Muscle of leg (tissue), 11 donors: Measurements from ENCODE around the gene PPM1M. TPM values are rescaled to one million over a fixed set of nuclear protein-coding genes. Genes with fewer than 3 reads are reported as not detected.
"Not testable (repeated sequence)": the region's sequence is repeated elsewhere in the genome, so short reads cannot be mapped to it uniquely, and the experiment has no call there.

Source experiments
- DNase-seq: peaks from one replicate; pipeline ENCODE4 v3.0.0; 2013
- H3K27ac ChIP-seq: one replicate; pipeline ENCODE4 v1.5.1; 2013; ENCODE audit warnings: mild to moderate bottlenecking, low read length, control low read depth
- H3K27me3 ChIP-seq: one replicate; pipeline ENCODE4 v1.6.1; 2013; ENCODE audit warnings: low read length; ENCODE audit not compliant: control insufficient read depth, insufficient read depth
- H3K36me3 ChIP-seq: one replicate; pipeline ENCODE4 v1.6.1; 2013; ENCODE audit warnings: low read length; ENCODE audit not compliant: control insufficient read depth, insufficient read depth
- H3K4me1 ChIP-seq: one replicate; pipeline ENCODE4 v1.6.1; 2013; ENCODE audit warnings: low read length; ENCODE audit not compliant: control insufficient read depth, insufficient read depth
- H3K4me3 ChIP-seq: one replicate; pipeline ENCODE4 v1.5.1; 2013; ENCODE audit warnings: low read length, control low read depth
- H3K9me3 ChIP-seq: replicated peaks from 2 replicates; pipeline ENCODE4 v1.6.1; 2013; ENCODE audit warnings: low read depth, low read length; ENCODE audit not compliant: control insufficient read depth
- WGBS: methylation state at CpG from one replicate; pipeline ENCODE4 v1.1.5; 2013; ENCODE audit warnings: missing lambda C conversion rate; ENCODE audit not compliant: insufficient coverage; 5-methylcytosine and 5-hydroxymethylcytosine counted together
- polyA plus RNA-seq, 8 donors: library from polyadenylated mRNA; unstranded; fragments of 120-200 nt; gene quantifications; one replicate each; pipeline versions ENCODE4 v1.2.1 to v1.2.3, GENCODE V29; 2013; ENCODE audit warnings: inconsistent platforms in 1 of 8, low replicate concordance in 1 of 8; ENCODE audit not compliant: insufficient read length in 8 of 8, insufficient read depth in 1 of 8
- total RNA-seq: library from RNA; stranded (reverse); fragments of 120-200 nt; gene quantifications from one replicate; pipeline ENCODE4 v1.2.4, GENCODE V29; 2013

Gene PPM1M
- total and polyA plus RNA-seq, 9 donors = 11.6 to 22.5 (median 17.7) TPM

DNA sequence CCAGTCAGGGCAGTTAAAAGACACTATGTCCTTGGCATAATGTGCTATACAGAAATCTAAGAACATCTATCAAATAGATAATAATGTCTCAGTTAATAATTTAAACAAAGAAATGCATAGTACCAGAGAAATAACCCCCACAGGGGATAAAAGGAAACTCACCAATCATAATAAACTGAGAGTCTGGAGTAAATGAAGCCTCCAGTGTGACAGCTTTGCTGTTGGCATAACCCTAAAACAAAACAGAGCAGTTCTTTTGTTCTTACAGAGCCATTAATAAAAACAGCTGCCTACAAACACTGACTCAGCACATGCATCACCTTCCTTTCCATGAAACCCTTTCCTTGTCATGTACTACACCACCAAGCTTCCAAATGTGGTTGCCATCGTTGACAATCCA, 13.5 kb downstream of the PPM1M start:
- no peak overlapping the region for H3K27ac ChIP-seq
- no peaks in the 10 kb centered on the region for H3K4me1 ChIP-seq
- H3K4me3 ChIP-seq = no peak overlapping the region
- H3K36me3 ChIP-seq = peaks cover 86% of the 10 kb centered on the region
- H3K9me3 ChIP-seq = no peaks in the 10 kb centered on the region
- no CpG with 5 or more reads among the region's 1 CpG for WGBS
- H3K27me3 ChIP-seq = no peaks in the 10 kb centered on the region
- DNase-seq = no peak

DNA sequence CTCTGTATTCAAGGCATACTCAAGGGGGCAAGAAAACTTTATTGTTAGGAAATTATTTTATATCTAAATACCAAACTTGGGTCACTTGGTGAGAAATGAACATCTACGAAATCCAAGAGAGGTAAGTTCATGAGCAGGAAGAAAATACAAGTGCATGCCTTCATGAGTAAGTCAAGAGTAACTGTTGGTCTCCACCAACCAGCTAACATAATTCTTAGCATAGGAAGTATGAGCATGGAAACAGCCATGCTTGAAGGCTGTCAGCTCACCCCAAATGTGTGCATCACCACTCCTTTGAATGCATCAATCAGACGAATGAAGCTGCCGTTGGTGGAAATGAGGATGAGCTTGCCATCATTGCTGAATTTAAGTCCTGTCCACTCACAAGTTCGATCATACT, 13.9 kb downstream of the PPM1M start:
- H3K27ac ChIP-seq = no peak overlapping the region
- H3K36me3 ChIP-seq = peaks cover 86% of the 10 kb centered on the region

DNA sequence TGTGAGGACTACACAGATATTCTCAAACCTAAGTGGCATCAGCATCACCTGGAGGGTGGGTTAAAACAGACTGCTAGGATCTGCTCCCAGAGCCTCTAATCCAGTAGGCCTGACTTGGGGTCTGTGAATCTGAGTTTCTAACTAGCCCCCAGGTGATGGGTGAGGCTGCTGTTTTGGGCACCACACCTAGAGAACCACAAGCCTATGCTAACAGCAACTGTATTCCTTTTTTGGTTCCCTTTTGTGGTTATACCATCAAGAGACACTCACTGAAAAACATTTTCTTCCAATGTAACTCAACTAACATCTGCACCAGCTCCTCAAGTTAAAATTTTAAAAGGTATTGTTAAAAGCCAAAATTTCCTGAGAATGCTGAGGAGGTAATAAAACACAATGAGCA, 16.9 kb downstream of the PPM1M start:
- Histone ChIP-seq H3K4me3 (no peak overlapping the region), H3K27ac (no peak overlapping the region), H3K4me1 (no peaks in the 10 kb centered on the region), H3K36me3 (peaks cover 78% of the 10 kb centered on the region), H3K27me3 (no peaks in the 10 kb centered on the region), H3K9me3 (no peaks in the 10 kb centered on the region)
- DNase-seq = no peak

More for the DNA sequence above, 13.9 kb downstream of the PPM1M start:
- no peaks in the 10 kb centered on the region for H3K27me3 ChIP-seq
- no peak overlapping the region for H3K4me3 ChIP-seq
- no peak for DNase-seq
- 100% methylated on average over 1 of the region's 4 CpGs for WGBS
- no peaks in the 10 kb centered on the region for H3K9me3 ChIP-seq
- no peaks in the 10 kb centered on the region for H3K4me1 ChIP-seq

DNA sequence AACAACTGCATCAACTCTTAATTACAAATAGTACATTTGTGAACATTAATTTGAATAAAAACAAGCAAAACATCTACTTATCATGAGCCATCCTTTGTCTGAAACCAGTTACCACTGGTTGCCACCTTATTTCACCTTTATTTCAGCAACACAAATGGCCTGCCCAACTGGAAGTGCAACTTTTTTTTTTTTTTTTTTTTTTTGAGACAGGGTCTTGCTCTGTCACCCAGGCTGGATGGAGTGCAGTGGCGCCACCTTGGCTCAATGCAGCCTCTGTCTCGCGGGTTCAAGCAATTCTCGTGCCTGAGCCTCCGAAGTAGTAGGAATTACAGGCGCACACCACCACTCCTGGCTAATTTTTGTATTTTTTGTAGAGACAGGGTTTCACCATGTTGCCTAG, 19.8 kb downstream of the PPM1M start:
- Histone ChIP-seq H3K36me3 (peaks cover 65% of the 10 kb centered on the region), H3K4me1 (no peaks in the 10 kb centered on the region), H3K27ac (no peak overlapping the region), H3K9me3 (no peaks in the 10 kb centered on the region), H3K4me3 (no peak overlapping the region), H3K27me3 (no peaks in the 10 kb centered on the region)
- whole genome bisulfite sequencing = 93% methylated on average over 3 of the region's 6 CpGs
- no peak for DNase-seq

DNA sequence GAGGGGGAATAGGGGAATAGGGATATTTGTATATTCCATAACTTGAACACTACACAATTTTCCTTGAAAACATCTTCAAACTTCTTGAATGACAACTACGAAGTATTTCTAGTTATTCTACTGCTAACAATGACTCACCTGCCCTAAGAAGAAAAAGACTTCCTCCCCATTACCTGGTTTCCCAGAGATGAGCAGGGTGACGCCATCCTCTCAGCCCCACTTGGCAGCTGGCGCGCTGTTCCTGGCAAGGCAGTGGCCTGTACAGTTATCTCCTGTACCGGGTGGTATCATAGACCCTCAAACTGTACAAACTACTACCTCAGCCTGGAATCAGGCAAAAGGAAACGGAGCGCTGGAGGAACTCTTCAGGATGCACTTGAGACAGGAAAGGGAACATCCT, 22.5 kb downstream of the PPM1M start:
- Histone ChIP-seq H3K4me1 (peaks cover 7% of the 10 kb centered on the region), H3K27ac (no peak overlapping the region), H3K36me3 (peaks cover 57% of the 10 kb centered on the region), H3K27me3 (no peaks in the 10 kb centered on the region), H3K4me3 (no peak overlapping the region), H3K9me3 (no peaks in the 10 kb centered on the region)
- no peak for DNase-seq
- WGBS = 92% methylated on average over 6 of the region's 7 CpGs

DNA sequence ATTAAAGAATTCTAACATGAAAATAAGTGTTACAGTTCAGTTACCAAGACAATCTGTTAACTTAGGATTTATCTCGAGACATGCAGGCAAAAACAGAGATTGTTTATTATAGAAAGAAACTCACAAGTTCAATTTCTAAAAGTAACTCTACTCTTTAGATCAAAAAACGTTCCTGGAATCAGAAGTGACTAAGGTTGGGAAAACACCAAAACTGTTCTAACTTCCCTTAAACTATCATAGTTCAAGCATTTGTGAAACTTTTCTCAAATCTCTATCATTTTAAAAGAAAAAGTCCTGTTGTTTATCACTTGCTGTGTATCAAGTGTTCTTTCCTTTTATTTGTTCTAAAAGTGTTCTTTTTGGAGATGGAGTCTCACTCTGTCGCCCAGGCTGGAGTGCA, 24.2 kb downstream of the PPM1M start:
- no CpG with 5 or more reads among the region's 3 CpGs for WGBS
- peaks cover 12% of the 10 kb centered on the region for H3K4me1 ChIP-seq

DNA sequence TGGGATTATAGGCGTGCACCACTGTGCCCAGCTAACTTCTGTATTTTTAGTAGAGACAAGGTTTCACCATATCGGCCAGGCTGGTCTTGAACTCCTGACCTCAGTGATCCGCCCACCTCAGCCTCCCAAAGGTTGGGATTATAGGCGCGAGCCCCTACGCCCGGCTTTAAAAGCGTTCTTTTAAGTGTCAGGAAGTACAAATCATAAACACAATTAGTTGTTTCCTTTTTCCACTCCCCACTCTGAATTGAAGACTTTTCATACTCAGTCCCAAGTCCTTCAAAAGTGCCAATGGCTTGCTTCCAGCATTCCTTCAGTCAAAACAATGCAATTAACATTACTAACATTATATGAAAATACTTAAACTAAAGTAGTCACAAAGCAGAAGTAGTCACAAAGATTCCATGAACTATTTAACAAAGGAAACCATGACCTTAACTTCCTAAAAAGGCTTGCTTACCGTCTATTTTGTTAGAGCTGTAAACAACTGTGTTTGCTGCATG, 24.7 kb downstream of the PPM1M start:
- Histone ChIP-seq H3K27ac (peak overlapping the region; percentile 49), H3K36me3 (peaks cover 51% of the 10 kb centered on the region), H3K9me3 (no peaks in the 10 kb centered on the region), H3K4me1 (peaks cover 12% of the 10 kb centered on the region), H3K4me3 (no peak overlapping the region), H3K27me3 (no peaks in the 10 kb centered on the region)
- WGBS = 45% methylated on average over 6 of the region's 9 CpGs
- peak; percentile 48 for DNase-seq

More for the DNA sequence above, 24.2 kb downstream of the PPM1M start:
- DNase-seq = no peak
- Histone ChIP-seq H3K36me3 (peaks cover 52% of the 10 kb centered on the region), H3K9me3 (no peaks in the 10 kb centered on the region), H3K4me3 (no peak overlapping the region), H3K27me3 (no peaks in the 10 kb centered on the region), H3K27ac (peak overlapping the region; percentile 49)

DNA sequence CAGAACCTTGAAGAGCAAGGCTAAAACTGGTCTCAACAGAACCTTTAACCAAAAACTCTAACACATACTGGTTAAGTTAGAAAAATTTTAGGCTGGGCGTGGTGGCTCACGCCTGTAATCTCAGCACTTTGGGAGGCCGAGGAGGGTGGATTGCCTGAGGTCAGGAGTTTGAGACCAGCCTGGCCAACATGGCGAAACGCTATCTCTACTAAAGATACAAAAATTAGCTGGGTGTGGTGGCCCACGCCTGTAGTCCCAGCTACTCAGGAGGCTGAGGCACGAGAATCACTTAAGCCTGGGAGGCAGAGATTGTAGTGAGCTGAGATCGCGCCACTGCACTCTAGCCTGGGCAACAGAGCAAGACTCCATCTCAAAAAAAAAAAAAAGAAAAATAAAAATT, 26.6 kb downstream of the PPM1M start:
- WGBS = no CpG with 5 or more reads among the region's 9 CpGs
- H3K4me1 ChIP-seq = peaks cover 25% of the 10 kb centered on the region
- peaks cover 38% of the 10 kb centered on the region for H3K36me3 ChIP-seq
- not testable (repeated sequence) for H3K4me3 ChIP-seq, H3K27ac ChIP-seq, H3K27me3 ChIP-seq, H3K9me3 ChIP-seq, DNase-seq

DNA sequence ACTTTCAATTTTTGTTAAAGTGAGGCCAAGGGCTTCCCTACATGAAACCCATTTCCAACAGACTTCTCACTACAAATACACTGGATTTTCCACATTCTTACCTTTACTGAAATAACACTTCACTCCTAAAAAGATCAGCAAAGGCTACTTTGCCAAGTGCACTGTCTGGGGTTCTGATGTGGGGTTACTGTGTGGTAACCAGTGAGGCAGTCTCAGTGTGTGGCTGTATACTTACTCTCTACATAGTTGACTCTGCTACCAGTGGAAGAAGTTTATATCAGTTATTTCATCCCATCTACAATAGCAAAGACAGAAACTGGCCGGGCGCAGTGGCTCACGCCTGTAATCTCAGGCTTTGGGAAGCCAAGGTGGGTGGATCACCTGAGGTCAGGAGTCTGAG, 27.3 kb downstream of the PPM1M start:
- peaks cover 25% of the 10 kb centered on the region for H3K4me1 ChIP-seq
- H3K9me3 ChIP-seq = no peaks in the 10 kb centered on the region
- DNase-seq = no peak
- no peak overlapping the region for H3K4me3 ChIP-seq
- WGBS = no CpG with 5 or more reads among the region's 3 CpGs
- no peak overlapping the region for H3K27ac ChIP-seq
- H3K36me3 ChIP-seq = peaks cover 36% of the 10 kb centered on the region
- H3K27me3 ChIP-seq = no peaks in the 10 kb centered on the region

DNA sequence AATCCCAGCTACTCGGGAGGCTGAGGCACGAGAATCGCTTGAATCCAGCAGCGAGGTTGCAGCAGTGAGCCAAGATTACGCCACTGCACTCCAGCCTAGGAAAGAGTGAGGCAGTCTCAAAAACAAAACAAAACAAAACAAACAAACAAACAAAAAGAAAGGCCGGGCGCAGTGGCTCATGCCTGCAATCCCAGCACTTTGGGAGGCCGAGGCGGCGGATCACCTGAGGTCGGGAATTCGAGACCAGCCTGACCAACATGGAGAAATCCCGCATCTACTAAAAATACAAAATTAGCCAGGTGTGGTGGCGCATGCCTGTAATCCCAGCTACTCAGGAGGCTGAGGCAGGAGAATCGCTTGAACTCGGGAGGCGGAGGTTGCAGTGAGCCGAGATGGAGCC, 29.2 kb downstream of the PPM1M start:
- H3K36me3 ChIP-seq = peaks cover 25% of the 10 kb centered on the region
- not testable (repeated sequence) for H3K27me3 ChIP-seq, H3K4me3 ChIP-seq, DNase-seq, H3K9me3 ChIP-seq, H3K27ac ChIP-seq
- H3K4me1 ChIP-seq = peaks cover 33% of the 10 kb centered on the region
- WGBS = 77% methylated on average over 5 of the region's 18 CpGs
